IPS-NIHi7 (cell line): ENCODE data around the gene FNBP1.
"Not testable (repeated sequence)": the region's sequence is repeated elsewhere in the genome, so short reads cannot be mapped to it uniquely, and the experiment has no call there.

ENCODE experiments used
- DNase-seq: peaks from one replicate; pipeline ENCODE4 v3.0.0; 2012; ENCODE audit warnings: mixed read lengths; ENCODE audit errors: extremely low spot score

The FNBP1 gene

GRCh38 chr9:129994882-129995281 lies 48.1 kb downstream of the FNBP1 start:
- no peak for DNase-seq

GRCh38 chr9:129991139-129991538 lies 51.9 kb downstream of the FNBP1 start:
- DNase-seq: not testable (repeated sequence)

- DNase-seq: no peak
Measured at GRCh38 chr9:129990269-129991010, 52.5 kb downstream of the FNBP1 start.

GRCh38 chr9:129989740-129990139 lies 53.2 kb downstream of the FNBP1 start:
- DNase-seq: no peak

- no peak for DNase-seq
Measured at GRCh38 chr9:129989362-129989708, 53.7 kb downstream of the FNBP1 start.

- no peak for DNase-seq
Measured at GRCh38 chr9:129988607-129989361, 54.2 kb downstream of the FNBP1 start.

- no peak for DNase-seq
Measured at GRCh38 chr9:129987941-129988340, 55.0 kb downstream of the FNBP1 start.

GRCh38 chr9:129987047-129987446 lies 55.9 kb downstream of the FNBP1 start:
- no peak for DNase-seq

GRCh38 chr9:129984589-129984988 lies 58.4 kb downstream of the FNBP1 start:
- DNase-seq: not testable (repeated sequence)

- DNase-seq: no peak
Measured at GRCh38 chr9:129983891-129984290, 59.1 kb downstream of the FNBP1 start.

- DNase-seq: no peak
Measured at GRCh38 chr9:129981180-129981907, 61.6 kb downstream of the FNBP1 start.

GRCh38 chr9:129980224-129980623 lies 62.8 kb downstream of the FNBP1 start:
- DNase-seq: not testable (repeated sequence)

GRCh38 chr9:129979071-129979745 lies 63.8 kb downstream of the FNBP1 start:
- DNase-seq: no peak

GRCh38 chr9:129972816-129973215 lies 70.2 kb downstream of the FNBP1 start:
- DNase-seq: no peak

GRCh38 chr9:129968690-129969485 lies 74.1 kb downstream of the FNBP1 start:
- DNase-seq: no peak

- DNase-seq: no peak
Measured at GRCh38 chr9:129964901-129965734, 77.9 kb downstream of the FNBP1 start.

GRCh38 chr9:129962889-129963703 lies 79.9 kb downstream of the FNBP1 start:
- DNase-seq: peak; percentile 60

GRCh38 chr9:129962451-129962864 lies 80.5 kb downstream of the FNBP1 start:
- DNase-seq: no peak

GRCh38 chr9:129958796-129959195 lies 84.2 kb downstream of the FNBP1 start:
- DNase-seq: no peak
